CD4-positive, alpha-beta T cell treated with Interleukin-1 beta for 1 hour (primary cell): ENCODE data around the gene PSMA8.
"Not testable (repeated sequence)": the region's sequence is repeated elsewhere in the genome, so short reads cannot be mapped to it uniquely, and the experiment has no call there.

Experiments used
- DNase-seq, 2 donors: peaks; one replicate each; pipeline ENCODE4 v3.0.0-alpha.2; 2020 to 2022

The PSMA8 gene

GRCh38 chr18:26176134-26176533 lies 42.5 kb downstream of the PSMA8 start:
- DNase-seq = no peak

- DNase-seq = no peak
These were observed 47.7 kb downstream of the PSMA8 start for GRCh38 chr18:26181343-26181826.

GRCh38 chr18:26183395-26184112 lies 49.9 kb downstream of the PSMA8 start:
- no peak for DNase-seq

GRCh38 chr18:26185267-26185666 lies 51.6 kb downstream of the PSMA8 start:
- peak in 1 of 2 donors; percentile 6 for DNase-seq

GRCh38 chr18:26190506-26190905 lies 56.8 kb downstream of the PSMA8 start:
- DNase-seq = peak; percentile 47 to 49

GRCh38 chr18:26192233-26192632 lies 58.6 kb downstream of the PSMA8 start:
- DNase-seq = no peak

GRCh38 chr18:26196605-26197004 lies 62.9 kb downstream of the PSMA8 start:
- DNase-seq = no peak

GRCh38 chr18:26202001-26202400 lies 68.3 kb downstream of the PSMA8 start:
- not testable (repeated sequence) for DNase-seq

GRCh38 chr18:26205318-26205717 lies 71.6 kb downstream of the PSMA8 start:
- no peak for DNase-seq

- no peak for DNase-seq
These were observed 72.8 kb downstream of the PSMA8 start for GRCh38 chr18:26206488-26206887.

GRCh38 chr18:26207937-26208336 lies 74.3 kb downstream of the PSMA8 start:
- DNase-seq = no peak

GRCh38 chr18:26208977-26209376 lies 75.3 kb downstream of the PSMA8 start:
- DNase-seq = no peak

- DNase-seq = no peak
These were observed 76.5 kb downstream of the PSMA8 start for GRCh38 chr18:26210147-26210546.

GRCh38 chr18:26215247-26215970 lies 81.7 kb downstream of the PSMA8 start:
- peak; percentile 50 to 59 for DNase-seq

GRCh38 chr18:26225022-26225693 lies 91.5 kb downstream of the PSMA8 start:
- peak in 1 of 2 donors; percentile 7 for DNase-seq

- no peak for DNase-seq
These were observed 92.2 kb downstream of the PSMA8 start for GRCh38 chr18:26225915-26226228.

GRCh38 chr18:26226229-26227050 lies 92.8 kb downstream of the PSMA8 start, which contains the start of gene TAF4B:
Gene TAF4B (plus strand): TSS chr18:26226445. CDS start chr18:26226934, 489 bp downstream.
- DNase-seq = peak; percentile 93

GRCh38 chr18:26227051-26227670 lies 93.5 kb downstream of the PSMA8 start:
- no peak for DNase-seq

GRCh38 chr18:26228562-26229260 lies 95.0 kb downstream of the PSMA8 start:
- DNase-seq = no peak

GRCh38 chr18:26230497-26230896 lies 96.8 kb downstream of the PSMA8 start:
- DNase-seq = no peak

- DNase-seq = no peak
These were observed 99.5 kb downstream of the PSMA8 start for GRCh38 chr18:26233208-26233607.

GRCh38 chr18:26237363-26237762 lies 103.7 kb downstream of the PSMA8 start:
- DNase-seq = not testable (repeated sequence)
